HUES6 (cell line): Measurements from ENCODE around the gene LRRC26.

Source experiments
- H3K27ac ChIP-seq: 2 replicates; pipeline ENCODE4 v1.7.0; 2013; ENCODE audit warnings: low read depth, mild to moderate bottlenecking, low read length, inconsistent platforms
- H3K27me3 ChIP-seq: 2 replicates; pipeline ENCODE4 v1.6.1; 2013; ENCODE audit warnings: low read length; ENCODE audit not compliant: control insufficient read depth, insufficient read depth
- H3K36me3 ChIP-seq: 2 replicates; pipeline ENCODE4 v1.6.1; 2013; ENCODE audit warnings: low read length; ENCODE audit not compliant: control insufficient read depth, insufficient read depth
- H3K4me1 ChIP-seq: 2 replicates; pipeline ENCODE4 v1.6.1; 2013; ENCODE audit warnings: low read length; ENCODE audit not compliant: control insufficient read depth, insufficient read depth
- H3K4me3 ChIP-seq: 2 replicates; pipeline ENCODE4 v1.5.1; 2013; ENCODE audit warnings: low read depth, low read length
- H3K9ac ChIP-seq: one replicate; pipeline ENCODE4 v1.6.1; 2013; ENCODE audit warnings: mild to moderate bottlenecking, low read length
- H3K9me3 ChIP-seq: 2 replicates; pipeline ENCODE4 v1.6.1; 2013; ENCODE audit warnings: low read depth, low read length; ENCODE audit not compliant: control insufficient read depth, insufficient read depth

LRRC26 gene

GRCh38 chr9:137163805-137164204 lies 6.0 kb downstream of the LRRC26 start:
- Histone ChIP-seq H3K9ac (no peak overlapping the region), H3K9me3 (no peaks in the 10 kb centered on the region), H3K4me3 (peak overlapping the region; percentile 63; the same call in 1 of the 2 replicates), H3K4me1 (no peaks in the 10 kb centered on the region), H3K36me3 (no peaks in the 10 kb centered on the region), H3K27me3 (peaks cover 100% of the 10 kb centered on the region), H3K27ac (no peak overlapping the region)

GRCh38 chr9:137163365-137163715 lies 6.5 kb downstream of the LRRC26 start:
- no peaks in the 10 kb centered on the region for H3K4me1 ChIP-seq
- peak overlapping the region; percentile 63 for H3K4me3 ChIP-seq
- H3K27me3 ChIP-seq: peaks cover 100% of the 10 kb centered on the region
- H3K36me3 ChIP-seq: no peaks in the 10 kb centered on the region
- no peak overlapping the region for H3K27ac ChIP-seq
- no peaks in the 10 kb centered on the region for H3K9me3 ChIP-seq
- no peak overlapping the region for H3K9ac ChIP-seq

DNA sequence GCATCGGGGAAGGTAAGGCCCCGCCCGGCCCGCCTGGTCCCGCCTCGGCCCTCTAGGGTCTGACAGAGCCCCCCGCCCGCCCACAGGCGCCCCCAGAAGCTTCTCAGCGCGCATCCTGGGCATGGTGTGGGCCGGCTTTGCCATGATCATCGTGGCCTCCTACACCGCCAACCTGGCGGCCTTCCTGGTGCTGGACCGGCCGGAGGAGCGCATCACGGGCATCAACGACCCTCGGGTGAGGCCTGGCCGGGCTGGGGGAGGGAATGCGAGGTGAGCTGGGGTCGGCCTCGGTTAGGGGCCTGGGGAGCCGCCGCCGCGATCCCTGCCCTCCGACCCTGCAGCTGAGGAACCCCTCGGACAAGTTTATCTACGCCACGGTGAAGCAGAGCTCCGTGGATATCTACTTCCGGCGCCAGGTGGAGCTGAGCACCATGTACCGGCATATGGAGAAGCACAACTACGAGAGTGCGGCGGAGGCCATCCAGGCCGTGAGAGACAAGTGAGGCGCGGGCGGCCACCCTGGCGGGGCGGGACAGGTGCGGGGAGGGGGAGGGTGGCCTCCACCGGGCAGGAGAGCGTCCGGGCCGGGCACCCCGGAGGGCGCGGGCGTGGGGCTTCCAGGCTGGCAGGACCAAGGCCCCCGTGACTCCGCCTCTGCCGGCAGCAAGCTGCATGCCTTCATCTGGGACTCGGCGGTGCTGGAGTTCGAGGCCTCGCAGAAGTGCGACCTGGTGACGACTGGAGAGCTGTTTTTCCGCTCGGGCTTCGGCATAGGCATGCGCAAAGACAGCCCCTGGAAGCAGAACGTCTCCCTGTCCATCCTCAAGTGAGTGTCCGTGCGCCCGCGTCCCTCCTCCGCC lies 7.1 kb downstream of the LRRC26 start:
- H3K4me1 ChIP-seq: no peaks in the 10 kb centered on the region
- H3K27me3 ChIP-seq: peaks cover 100% of the 10 kb centered on the region
- no peak overlapping the region for H3K9ac ChIP-seq
- no peaks in the 10 kb centered on the region for H3K36me3 ChIP-seq
- no peak overlapping the region for H3K27ac ChIP-seq
- H3K4me3 ChIP-seq: peak overlapping the region; percentile 63
- H3K9me3 ChIP-seq: no peaks in the 10 kb centered on the region

DNA sequence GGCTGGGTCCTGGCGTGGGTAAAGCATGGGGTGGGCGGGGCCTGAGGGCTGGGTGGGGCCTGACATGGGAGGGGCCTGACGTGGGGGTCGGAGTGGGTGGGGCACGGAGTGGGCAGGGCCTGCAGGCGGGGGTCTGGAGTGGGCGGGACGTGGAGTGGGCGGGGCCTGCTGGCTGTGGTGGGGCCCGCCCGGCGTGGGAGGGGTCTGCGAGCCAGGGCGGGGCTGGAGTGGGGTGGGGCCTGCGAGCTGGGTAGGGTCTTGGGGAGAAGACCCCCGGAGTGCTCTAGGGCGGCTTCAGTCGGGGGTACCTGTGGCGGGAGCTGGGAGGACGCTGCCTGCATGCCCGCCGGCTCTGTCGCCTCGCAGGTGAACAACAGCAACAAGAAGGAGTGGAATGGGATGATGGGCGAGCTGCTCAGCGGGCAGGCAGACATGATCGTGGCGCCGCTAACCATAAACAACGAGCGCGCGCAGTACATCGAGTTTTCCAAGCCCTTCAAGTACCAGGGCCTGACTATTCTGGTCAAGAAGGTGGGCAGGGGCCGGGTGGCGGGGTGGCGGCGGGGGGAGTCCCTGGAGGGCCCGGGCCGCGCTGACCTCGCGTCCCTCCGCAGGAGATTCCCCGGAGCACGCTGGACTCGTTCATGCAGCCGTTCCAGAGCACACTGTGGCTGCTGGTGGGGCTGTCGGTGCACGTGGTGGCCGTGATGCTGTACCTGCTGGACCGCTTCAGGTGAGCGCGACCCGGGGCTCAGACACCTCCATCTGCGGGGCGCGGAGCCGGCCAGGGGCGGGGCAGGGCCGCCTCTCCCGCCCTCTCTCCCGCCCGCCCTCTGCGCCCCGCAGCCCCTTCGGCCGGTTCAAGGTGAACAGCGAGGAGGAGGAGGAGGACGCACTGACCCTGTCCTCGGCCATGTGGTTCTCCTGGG lies 8.0 kb downstream of the LRRC26 start:
- no peak overlapping the region for H3K27ac ChIP-seq
- H3K9me3 ChIP-seq: no peaks in the 10 kb centered on the region
- peak overlapping the region; percentile 63 for H3K4me3 ChIP-seq
- no peak overlapping the region for H3K9ac ChIP-seq
- peaks cover 99% of the 10 kb centered on the region for H3K27me3 ChIP-seq
- H3K4me1 ChIP-seq: peaks cover 3% of the 10 kb centered on the region; the same call in 1 of the 2 replicates
- H3K36me3 ChIP-seq: no peaks in the 10 kb centered on the region

DNA sequence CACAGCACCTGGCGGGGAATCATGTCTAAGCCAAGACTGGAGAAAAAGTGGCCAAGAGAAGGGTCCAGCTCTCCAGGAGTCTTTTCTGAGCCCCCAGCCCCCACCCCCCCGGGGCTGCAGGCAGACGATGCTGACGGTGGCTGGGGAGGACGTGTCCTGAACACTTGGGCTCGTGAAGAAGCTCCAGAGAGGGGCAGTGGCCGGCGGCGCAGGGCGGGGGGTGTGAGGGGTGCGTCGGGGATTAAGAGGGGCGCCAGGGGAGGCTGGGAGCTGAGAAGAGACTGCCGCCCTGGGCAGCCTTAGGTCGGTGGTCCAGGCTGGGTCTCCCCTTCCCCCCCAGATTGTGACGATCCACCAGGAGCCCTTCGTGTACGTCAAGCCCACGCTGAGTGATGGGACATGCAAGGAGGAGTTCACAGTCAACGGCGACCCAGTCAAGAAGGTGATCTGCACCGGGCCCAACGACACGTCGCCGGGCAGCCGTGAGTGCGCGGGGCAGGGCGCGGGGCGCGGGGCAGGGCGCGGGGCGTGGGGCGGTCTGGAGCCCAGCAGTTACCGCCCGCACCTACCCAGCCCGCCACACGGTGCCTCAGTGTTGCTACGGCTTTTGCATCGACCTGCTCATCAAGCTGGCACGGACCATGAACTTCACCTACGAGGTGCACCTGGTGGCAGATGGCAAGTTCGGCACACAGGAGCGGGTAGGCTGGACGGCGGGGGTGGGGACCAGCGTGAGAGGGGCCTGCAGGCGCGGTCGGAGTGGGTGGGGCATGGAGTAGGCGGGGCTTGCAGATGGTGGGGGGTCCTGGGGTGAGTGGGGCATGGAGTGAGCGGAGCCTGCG lies 8.9 kb downstream of the LRRC26 start:
- Histone ChIP-seq H3K9me3 (no peaks in the 10 kb centered on the region), H3K27ac (no peak overlapping the region), H3K36me3 (no peaks in the 10 kb centered on the region), H3K9ac (no peak overlapping the region), H3K4me3 (peak overlapping the region; percentile 46), H3K4me1 (peaks cover 6% of the 10 kb centered on the region; the same call in 1 of the 2 replicates), H3K27me3 (peaks cover 99% of the 10 kb centered on the region)

GRCh38 chr9:137160054-137160425 lies 9.8 kb downstream of the LRRC26 start:
- no peak overlapping the region for H3K4me3 ChIP-seq
- H3K27me3 ChIP-seq: peaks cover 99% of the 10 kb centered on the region
- H3K9me3 ChIP-seq: no peaks in the 10 kb centered on the region
- no peaks in the 10 kb centered on the region for H3K36me3 ChIP-seq
- H3K4me1 ChIP-seq: peaks cover 6% of the 10 kb centered on the region; the same call in 1 of the 2 replicates
- no peak overlapping the region for H3K27ac ChIP-seq
- H3K9ac ChIP-seq: no peak overlapping the region

DNA sequence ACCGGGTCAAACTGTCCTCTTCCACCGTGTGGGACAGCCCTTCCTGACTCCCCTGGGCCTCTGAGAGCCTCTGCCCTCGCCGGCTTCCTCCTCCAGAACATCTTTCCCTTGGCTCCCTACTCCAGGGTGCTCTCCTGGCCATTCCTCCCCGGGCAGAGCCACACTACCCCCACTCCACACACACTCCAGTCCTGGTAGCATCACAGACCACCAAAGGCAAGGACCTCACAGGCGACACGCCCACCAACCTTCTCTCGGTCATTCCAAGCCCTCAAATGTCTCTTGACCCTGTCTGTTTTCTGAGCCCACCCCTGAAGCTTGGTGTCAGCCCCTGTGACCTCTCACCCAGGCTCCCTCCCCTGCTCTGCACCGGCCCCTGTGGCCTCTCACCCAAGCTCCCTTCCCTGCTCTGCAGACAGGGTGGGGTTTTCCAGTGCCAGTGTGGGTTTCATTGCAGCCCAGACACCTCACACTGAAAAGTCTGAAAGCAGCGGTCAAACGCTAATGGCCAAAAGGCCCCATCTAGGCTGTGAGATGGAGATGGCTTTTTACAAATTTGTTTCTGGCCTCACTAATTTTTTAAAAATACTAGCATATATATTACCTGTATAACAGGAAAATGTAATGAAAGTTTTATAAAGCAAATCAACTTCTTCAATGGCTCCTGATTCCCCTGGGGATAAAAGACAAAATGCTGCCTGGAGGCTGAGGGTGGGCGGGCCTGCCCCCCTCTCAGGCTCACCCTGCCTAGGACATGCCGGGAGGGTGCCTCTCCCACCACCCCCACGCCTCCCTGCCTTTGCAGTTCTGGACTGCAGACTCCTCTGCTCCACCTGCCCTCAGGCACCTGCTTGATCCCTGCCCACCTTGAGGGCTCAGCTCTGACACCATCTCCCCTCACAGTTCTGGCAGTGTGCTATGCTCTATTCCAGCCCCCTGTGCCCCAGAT lies 10.5 kb downstream of the LRRC26 start:
- Histone ChIP-seq H3K9me3 (no peaks in the 10 kb centered on the region), H3K4me3 (no peak overlapping the region), H3K27ac (no peak overlapping the region), H3K4me1 (peaks cover 6% of the 10 kb centered on the region; the same call in 1 of the 2 replicates), H3K9ac (no peak overlapping the region), H3K27me3 (peaks cover 98% of the 10 kb centered on the region), H3K36me3 (no peaks in the 10 kb centered on the region)

- peaks cover 90% of the 10 kb centered on the region for H3K27me3 ChIP-seq
- no peak overlapping the region for H3K9ac ChIP-seq
- H3K9me3 ChIP-seq: no peaks in the 10 kb centered on the region
- H3K27ac ChIP-seq: no peak overlapping the region
- H3K36me3 ChIP-seq: no peaks in the 10 kb centered on the region
- H3K4me1 ChIP-seq: peaks cover 6% of the 10 kb centered on the region; the same call in 1 of the 2 replicates
- H3K4me3 ChIP-seq: no peak overlapping the region
Observed at GRCh38 chr9:137158625-137159024, 11.2 kb downstream of the LRRC26 start.

- Histone ChIP-seq H3K4me3 (no peak overlapping the region), H3K36me3 (no peaks in the 10 kb centered on the region), H3K27ac (no peak overlapping the region), H3K9me3 (peaks cover 6% of the 10 kb centered on the region; the same call in 1 of the 2 replicates), H3K4me1 (peaks cover 6% of the 10 kb centered on the region; the same call in 1 of the 2 replicates), H3K27me3 (peaks cover 82% of the 10 kb centered on the region), H3K9ac (no peak overlapping the region)
Observed at GRCh38 chr9:137157618-137158415, 12.0 kb downstream of the LRRC26 start.
